Caco-2 (cell line): Measurements from ENCODE around the gene PHACTR1. TPM values are rescaled to one million over a fixed set of nuclear protein-coding genes. Genes with fewer than 3 reads are reported as not detected.

Experiments
- BruUV-seq: library from RNA; stranded (reverse); fragments of 400-500 nt; replicated peaks from 2 replicates; lab custom pipeline; 2021; lab: Mats Ljungman, UMichigan
- CTCF ChIA-PET: fragments of 300-600 bp; sonication (Branson Sonifier 250); formaldehyde crosslinking; loops from one replicate; lab custom pipeline; 2022; ENCODE audit warnings: antibody characterized with exemption; lab: Charles Lee
- POLR2A ChIA-PET: fragments of 300-600 bp; sonication (Branson Sonifier 250); formaldehyde crosslinking; loops from one replicate; lab custom pipeline; 2022; ENCODE audit warnings: antibody characterized with exemption; lab: Charles Lee
- DNase-seq, 2 experiments: peaks; one replicate each; pipeline versions ENCODE4 v3.0.0 to v3.0.0-alpha.2; 2020 to 2022
- H3K27me3 ChIP-seq: replicated peaks from 2 replicates; pipeline ENCODE4 v1.6.0; 2011; ENCODE audit warnings: low read length; ENCODE audit not compliant: control insufficient read depth, insufficient read depth
- H3K36me3 ChIP-seq: 2 replicates; pipeline ENCODE4 v1.5.1; 2011; ENCODE audit warnings: low read length; ENCODE audit not compliant: control insufficient read depth, insufficient read depth
- H3K4me1 ChIP-seq: fragments of 250-450 bp; sonication (Bioruptor Pico); 2 replicates; pipeline ENCODE4 v1.5.1; 2020; ENCODE audit warnings: mild to moderate bottlenecking
- H3K4me3 ChIP-seq: 2 replicates; pipeline ENCODE4 v1.5.1; 2011; ENCODE audit warnings: low read depth, mild to moderate bottlenecking, control low read depth, low read length
- H3K9me3 ChIP-seq: fragments of 250-450 bp; sonication (Bioruptor Pico); 2 replicates; pipeline ENCODE4 v1.5.1; 2020; ENCODE audit warnings: mild to moderate bottlenecking, moderate library complexity
- H3K27ac Mint-ChIP-seq: one replicate; pipeline ENCODE4 v1.8.0; 2022; ENCODE audit warnings: mixed read lengths; ENCODE audit not compliant: unreplicated experiment
- H3K27me3 Mint-ChIP-seq: one replicate; pipeline ENCODE4 v1.8.0; 2022; ENCODE audit warnings: mixed read lengths; ENCODE audit not compliant: insufficient read depth, unreplicated experiment
- H3K36me3 Mint-ChIP-seq: one replicate; pipeline ENCODE4 v1.8.0; 2022; ENCODE audit warnings: mild to moderate bottlenecking, mixed read lengths; ENCODE audit not compliant: insufficient read depth, unreplicated experiment
- H3K4me1 Mint-ChIP-seq: one replicate; pipeline ENCODE4 v1.8.0; 2022; ENCODE audit warnings: low read depth, mixed read lengths; ENCODE audit not compliant: unreplicated experiment
- H3K4me3 Mint-ChIP-seq: one replicate; pipeline ENCODE4 v1.8.0; 2022; ENCODE audit warnings: mild to moderate bottlenecking, moderate library complexity, mixed read lengths; ENCODE audit not compliant: unreplicated experiment
- H3K9me3 Mint-ChIP-seq: one replicate; pipeline ENCODE4 v1.8.0; 2022; ENCODE audit warnings: mixed read lengths; ENCODE audit not compliant: unreplicated experiment
- CTCF ChIP-seq, 2 experiments: fragments of 200-600 bp in 1 of 2; IDR thresholded peaks; 1 replicate in 1 of 2; 2 replicates in 1 of 2; pipeline versions ENCODE4 v1.5.1 to v1.8.0; 2011 to 2022; ENCODE audit warnings: antibody characterized with exemption in 1 of 2, control low read depth in 1 of 2, inconsistent platforms in 1 of 2, low read depth in 1 of 2, low read length in 1 of 2, mild to moderate bottlenecking in 1 of 2, moderate library complexity in 1 of 2; ENCODE audit not compliant: insufficient read depth in 1 of 2, severe bottlenecking in 1 of 2, unreplicated experiment in 1 of 2
- intact Hi-C: fragments of 100-400 bp; cut with micrococcal nuclease; formaldehyde crosslinking; loops from one replicate; pipeline ENCODE4 v1.10.0; 2022; ENCODE audit not compliant: unreplicated experiment
- total RNA-seq: library from RNA; stranded (reverse); gene quantifications from 2 replicates; pipeline ENCODE4 v1.2.3, GENCODE V29; 2022

PHACTR1 gene
- total RNA-seq, 1 experiment from 2014 or later: 0.41 TPM

GRCh38 chr6:13256266-13257001 is 539.9 kb downstream of the PHACTR1 start:
- Mint-ChIP-seq H3K36me3 (no peaks in the 10 kb centered on the region), H3K27me3 (no peaks in the 10 kb centered on the region), H3K4me3 (no peak overlapping the region), H3K9me3 (peaks cover 11% of the 10 kb centered on the region), H3K27ac (no peak overlapping the region), H3K4me1 (peaks cover 14% of the 10 kb centered on the region)
- Histone ChIP-seq H3K4me1 (no peaks in the 10 kb centered on the region), H3K36me3 (no peaks in the 10 kb centered on the region), H3K4me3 (no peak overlapping the region), H3K27me3 (no peaks in the 10 kb centered on the region), H3K9me3 (no peaks in the 10 kb centered on the region)
- no TSS peak for BruUV-seq
- intact Hi-C loops: no loop called here
- no peak for TF ChIP-seq CTCF (IDR thresholded peaks at IDR 0.05; ENCODE audit: insufficient read depth in 1 of 2, low read depth in 1 of 2, low read length in 1 of 2, severe bottlenecking in 1 of 2, unreplicated experiment in 1 of 2)
- ChIA-PET CTCF (no interaction called here), POLR2A (no interaction called here)
- DNase-seq: no peak

- no peak for TF ChIP-seq CTCF (IDR thresholded peaks at IDR 0.05; ENCODE audit: insufficient read depth in 1 of 2, low read depth in 1 of 2, low read length in 1 of 2, severe bottlenecking in 1 of 2, unreplicated experiment in 1 of 2)
- H3K9me3 Mint-ChIP-seq: peaks cover 11% of the 10 kb centered on the region
- H3K27me3 ChIP-seq: no peaks in the 10 kb centered on the region
- H3K27me3 Mint-ChIP-seq: no peaks in the 10 kb centered on the region
- H3K9me3 ChIP-seq: no peaks in the 10 kb centered on the region
- ChIA-PET POLR2A (no interaction called here), CTCF (no interaction called here)
- H3K27ac Mint-ChIP-seq: no peak overlapping the region
- no peaks in the 10 kb centered on the region for H3K36me3 ChIP-seq
- H3K4me3 ChIP-seq: no peak overlapping the region
- H3K4me3 Mint-ChIP-seq: no peak overlapping the region
- DNase-seq: no peak
- peaks cover 5% of the 10 kb centered on the region; the same call in 1 of the 2 replicates for H3K4me1 ChIP-seq
- no TSS peak for BruUV-seq
- H3K4me1 Mint-ChIP-seq: peaks cover 21% of the 10 kb centered on the region
- intact Hi-C loops: no loop called here
- no peaks in the 10 kb centered on the region for H3K36me3 Mint-ChIP-seq
These were observed 542.8 kb downstream of the PHACTR1 start for GRCh38 chr6:13259393-13259792.

GRCh38 chr6:13260101-13260598 is 543.6 kb downstream of the PHACTR1 start:
- Histone ChIP-seq H3K9me3 (no peaks in the 10 kb centered on the region), H3K4me1 (peaks cover 5% of the 10 kb centered on the region; the same call in 1 of the 2 replicates), H3K36me3 (no peaks in the 10 kb centered on the region), H3K4me3 (no peak overlapping the region), H3K27me3 (no peaks in the 10 kb centered on the region)
- CTCF ChIA-PET: no interaction called here
- peaks cover 21% of the 10 kb centered on the region for H3K4me1 Mint-ChIP-seq
- no peak for TF ChIP-seq CTCF (IDR thresholded peaks at IDR 0.05; ENCODE audit: insufficient read depth in 1 of 2, low read depth in 1 of 2, low read length in 1 of 2, severe bottlenecking in 1 of 2, unreplicated experiment in 1 of 2)
- no peaks in the 10 kb centered on the region for H3K36me3 Mint-ChIP-seq
- POLR2A ChIA-PET: no interaction called here
- DNase-seq: no peak
- peaks cover 11% of the 10 kb centered on the region for H3K9me3 Mint-ChIP-seq
- no peaks in the 10 kb centered on the region for H3K27me3 Mint-ChIP-seq
- no TSS peak for BruUV-seq
- intact Hi-C loops: no loop called here
- no peak overlapping the region for H3K27ac Mint-ChIP-seq
- no peak overlapping the region for H3K4me3 Mint-ChIP-seq
